Measurements from ENCODE around the gene ADGRL1. TPM values are rescaled to one million over a fixed set of nuclear protein-coding genes. Genes with fewer than 3 reads are reported as not detected.

The ADGRL1 gene
- total and polyA plus RNA-seq, 2 of the 8 experiments (the other 6 are each of a cell fraction or from before 2014, with no cell fraction given), result 95.6 to 112 TPM

DNA sequence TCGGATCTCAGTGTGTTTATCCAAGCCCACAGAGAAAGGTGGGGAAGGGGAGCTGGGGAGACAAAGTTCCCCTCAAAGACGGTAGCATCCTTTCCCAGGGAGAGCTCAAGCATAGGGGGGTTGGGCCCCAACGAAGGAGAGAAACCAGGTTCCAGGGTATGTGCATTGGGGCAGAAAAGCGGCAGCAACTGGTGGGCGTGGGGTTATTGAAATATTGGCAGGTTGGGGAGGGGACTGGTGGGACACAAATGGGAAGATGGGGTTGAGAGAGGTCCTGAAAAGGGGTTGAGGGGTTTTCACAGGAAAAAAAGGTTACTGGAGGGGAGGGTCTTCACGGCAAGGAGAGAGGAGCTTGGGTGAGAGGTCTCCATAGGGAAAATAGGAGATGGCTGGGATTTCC, 70.6 kb downstream of the ADGRL1 start (continued):
- no peak for TF ChIP-seq CHD7 (IDR thresholded peaks at IDR 0.05; ENCODE audit: insufficient replicate concordance, low read length)
- TF ChIP-seq JUN (IDR thresholded peaks at IDR 0.05; ENCODE audit: low read depth, low read length), result no peak
- TF ChIP-seq ZNF274 (IDR thresholded peaks at IDR 0.05; ENCODE audit: borderline replicate concordance, extremely low read depth, low read length), result no peak
- no peak for TF ChIP-seq SIN3A (conservative IDR thresholded peaks at IDR 0.05 in 1 of 2, IDR thresholded peaks at IDR 0.05 in 1 of 2; ENCODE audit: low read depth in 1 of 2, low read length in 2 of 2)
- no peak for TF ChIP-seq E2F6 (IDR thresholded peaks at IDR 0.05)
- TF ChIP-seq MAFK (IDR thresholded peaks at IDR 0.05; ENCODE audit: low read depth, low read length), result no peak
- TF ChIP-seq TEAD4 (IDR thresholded peaks at IDR 0.05; ENCODE audit: low read depth, low read length), result no peak
- TF ChIP-seq EGR1 (IDR thresholded peaks at IDR 0.05; ENCODE audit: borderline replicate concordance, low read depth, low read length), result no peak
- no peak for TF ChIP-seq POLR2A (IDR thresholded peaks at IDR 0.05; ENCODE audit: control extremely low read depth in 1 of 2, low read depth in 2 of 2, low read length in 2 of 2)
- no peak for TF ChIP-seq KDM1A (IDR thresholded peaks at IDR 0.05; ENCODE audit: borderline replicate concordance, low read length)
- TF ChIP-seq CHD1 (IDR thresholded peaks at IDR 0.05; ENCODE audit: low read depth, low read length), result no peak
